Stomach (tissue), 4 donors: ENCODE measurements around the gene PTPRD.

Source experiments
- CTCF ChIP-seq, 7 experiments: fragments of 450-650 bp in 4 of 7; fragments of 200-600 bp in 3 of 7; sonication (generic) in 3 of 7; IDR thresholded peaks; one replicate each; pipeline ENCODE4 v1.5.1; 2016 to 2019; ENCODE audit warnings: antibody characterized with exemption in 7 of 7, control low read depth in 2 of 7, mild to moderate bottlenecking in 1 of 7
- POLR2A ChIP-seq, 4 donors: fragments of 450-650 bp; IDR thresholded peaks; one replicate each; pipeline ENCODE4 v1.6.1; 2016; ENCODE audit warnings: antibody characterized with exemption in 4 of 4, control low read depth in 2 of 4, mild to moderate bottlenecking in 1 of 4, moderate library complexity in 1 of 4

- TF ChIP-seq CTCF (IDR thresholded peaks at IDR 0.05) (no peak), POLR2A (IDR thresholded peaks at IDR 0.05) (no peak)
Observed at GRCh38 chr9:9091387-9091786, 1521.4 kb downstream of the PTPRD start.
